HEK293 (cell line): ENCODE data around the gene RXYLT1.

Source experiments
- CTCF ChIP-seq: fragments of 450-650 bp; formaldehyde crosslinking; IDR thresholded peaks from 2 replicates; pipeline ENCODE4 v1.5.1; 2016; ENCODE audit warnings: missing biosample characterization, missing genetic modification characterization
- ZNF48 ChIP-seq: fragments of 450-650 bp; formaldehyde crosslinking; IDR thresholded peaks from 2 replicates; pipeline ENCODE4 v1.5.1; 2016; ENCODE audit warnings: missing biosample characterization, missing genetic modification characterization
- ZNF837 ChIP-seq: fragments of 450-650 bp; formaldehyde crosslinking; IDR thresholded peaks from 2 replicates; pipeline ENCODE4 v1.5.1; 2016; ENCODE audit warnings: missing biosample characterization, missing genetic modification characterization
- TF ChIP-seq, protein P1 (sequence below): fragments of 450-650 bp; formaldehyde crosslinking; IDR thresholded peaks from 2 replicates; pipeline ENCODE4 v1.5.1; 2016; ENCODE audit warnings: missing biosample characterization, missing genetic modification characterization

DNA sequence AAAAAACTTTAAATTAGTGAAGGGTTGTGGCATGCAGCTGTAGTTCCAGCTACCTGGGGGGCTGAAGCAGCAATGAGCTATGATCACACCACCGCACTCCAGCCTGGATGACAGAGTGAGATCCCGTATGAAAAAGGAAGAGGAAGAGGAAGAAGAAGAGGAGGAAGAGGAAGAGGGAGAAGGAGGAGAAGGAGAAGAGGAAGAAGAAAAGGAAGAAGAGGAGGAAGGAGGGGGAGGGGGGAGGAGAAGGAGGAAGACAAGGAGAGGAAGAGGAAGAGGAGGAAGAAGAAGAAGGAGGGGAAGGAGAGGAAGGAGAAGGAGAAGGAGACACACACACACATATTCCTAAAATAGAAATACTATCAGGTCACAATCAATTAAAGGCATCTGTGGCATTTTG is 32.0 kb downstream of the RXYLT1 start:
- no peak for TF ChIP-seq ZNF48 (tag by site-specific recombination)
- no peak for TF ChIP-seq CTCF
- TF ChIP-seq ZNF837 (tag by site-specific recombination), result no peak
- TF ChIP-seq, protein P1, sequence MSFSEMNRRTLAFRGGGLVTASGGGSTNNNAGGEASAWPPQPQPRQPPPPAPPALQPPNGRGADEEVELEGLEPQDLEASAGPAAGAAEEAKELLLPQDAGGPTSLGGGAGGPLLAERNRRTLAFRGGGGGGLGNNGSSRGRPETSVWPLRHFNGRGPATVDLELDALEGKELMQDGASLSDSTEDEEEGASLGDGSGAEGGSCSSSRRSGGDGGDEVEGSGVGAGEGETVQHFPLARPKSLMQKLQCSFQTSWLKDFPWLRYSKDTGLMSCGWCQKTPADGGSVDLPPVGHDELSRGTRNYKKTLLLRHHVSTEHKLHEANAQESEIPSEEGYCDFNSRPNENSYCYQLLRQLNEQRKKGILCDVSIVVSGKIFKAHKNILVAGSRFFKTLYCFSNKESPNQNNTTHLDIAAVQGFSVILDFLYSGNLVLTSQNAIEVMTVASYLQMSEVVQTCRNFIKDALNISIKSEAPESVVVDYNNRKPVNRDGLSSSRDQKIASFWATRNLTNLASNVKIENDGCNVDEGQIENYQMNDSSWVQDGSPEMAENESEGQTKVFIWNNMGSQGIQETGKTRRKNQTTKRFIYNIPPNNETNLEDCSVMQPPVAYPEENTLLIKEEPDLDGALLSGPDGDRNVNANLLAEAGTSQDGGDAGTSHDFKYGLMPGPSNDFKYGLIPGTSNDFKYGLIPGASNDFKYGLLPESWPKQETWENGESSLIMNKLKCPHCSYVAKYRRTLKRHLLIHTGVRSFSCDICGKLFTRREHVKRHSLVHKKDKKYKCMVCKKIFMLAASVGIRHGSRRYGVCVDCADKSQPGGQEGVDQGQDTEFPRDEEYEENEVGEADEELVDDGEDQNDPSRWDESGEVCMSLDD (tag by site-specific recombination), result no peak
